HEK293 (cell line): ENCODE results near the gene SDC1.

Experiments used
- REST ChIP-seq: fragments of 450-650 bp; formaldehyde crosslinking; IDR thresholded peaks from 2 replicates; pipeline ENCODE4 v1.5.1; 2016; ENCODE audit warnings: missing biosample characterization, missing genetic modification characterization
- TF ChIP-seq, protein P1 (sequence below): fragments of 450-650 bp; formaldehyde crosslinking; IDR thresholded peaks from 2 replicates; pipeline ENCODE4 v1.5.1; 2016; ENCODE audit warnings: missing biosample characterization, missing genetic modification characterization

- TF ChIP-seq, protein P1, sequence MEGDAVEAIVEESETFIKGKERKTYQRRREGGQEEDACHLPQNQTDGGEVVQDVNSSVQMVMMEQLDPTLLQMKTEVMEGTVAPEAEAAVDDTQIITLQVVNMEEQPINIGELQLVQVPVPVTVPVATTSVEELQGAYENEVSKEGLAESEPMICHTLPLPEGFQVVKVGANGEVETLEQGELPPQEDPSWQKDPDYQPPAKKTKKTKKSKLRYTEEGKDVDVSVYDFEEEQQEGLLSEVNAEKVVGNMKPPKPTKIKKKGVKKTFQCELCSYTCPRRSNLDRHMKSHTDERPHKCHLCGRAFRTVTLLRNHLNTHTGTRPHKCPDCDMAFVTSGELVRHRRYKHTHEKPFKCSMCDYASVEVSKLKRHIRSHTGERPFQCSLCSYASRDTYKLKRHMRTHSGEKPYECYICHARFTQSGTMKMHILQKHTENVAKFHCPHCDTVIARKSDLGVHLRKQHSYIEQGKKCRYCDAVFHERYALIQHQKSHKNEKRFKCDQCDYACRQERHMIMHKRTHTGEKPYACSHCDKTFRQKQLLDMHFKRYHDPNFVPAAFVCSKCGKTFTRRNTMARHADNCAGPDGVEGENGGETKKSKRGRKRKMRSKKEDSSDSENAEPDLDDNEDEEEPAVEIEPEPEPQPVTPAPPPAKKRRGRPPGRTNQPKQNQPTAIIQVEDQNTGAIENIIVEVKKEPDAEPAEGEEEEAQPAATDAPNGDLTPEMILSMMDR (tag by site-specific recombination), result no peak
- no peak for TF ChIP-seq REST
These were observed 46.7 kb downstream of the SDC1 start for GRCh38 chr2:20178249-20178607.
